ENCODE results near the gene CDX1.

The CDX1 gene

GRCh38 chr5:150196986-150197385, 30.4 kb downstream of the CDX1 start:
- DNase-seq (ENCODE audit: low read depth, low spot score), result no peak

GRCh38 chr5:150197476-150197875, 30.9 kb downstream of the CDX1 start:
- in situ Hi-C loops (cut with HindIII; ENCODE audit: low sequenced_read_pairs), result no loop called here
- DNase-seq (ENCODE audit: low read depth, low spot score), result no peak
- H3K4me3 ChIP-seq (ENCODE audit: low read depth, low read length), result no peak overlapping the region
- TF ChIP-seq CTCF (IDR thresholded peaks at IDR 0.05; ENCODE audit: low read depth, low read length), result no peak

More at GRCh38 chr5:150196986-150197385, 30.4 kb downstream of the CDX1 start:
- in situ Hi-C loops (cut with HindIII; ENCODE audit: low sequenced_read_pairs), result no loop called here
- no peak overlapping the region for H3K4me3 ChIP-seq (ENCODE audit: low read depth, low read length)
- no peak for TF ChIP-seq CTCF (IDR thresholded peaks at IDR 0.05; ENCODE audit: low read depth, low read length)

GRCh38 chr5:150202501-150202900, 35.9 kb downstream of the CDX1 start:
- TF ChIP-seq CTCF (IDR thresholded peaks at IDR 0.05; ENCODE audit: low read depth, low read length), result no peak
- in situ Hi-C loops (cut with HindIII; ENCODE audit: low sequenced_read_pairs), result no loop called here
- no peak for DNase-seq (ENCODE audit: low read depth, low spot score)
- H3K4me3 ChIP-seq (ENCODE audit: low read depth, low read length), result no peak overlapping the region

- in situ Hi-C loops (cut with HindIII; ENCODE audit: low sequenced_read_pairs), result no loop called here
- DNase-seq (ENCODE audit: low read depth, low spot score), result no peak
- no peak for TF ChIP-seq CTCF (IDR thresholded peaks at IDR 0.05; ENCODE audit: low read depth, low read length)
- H3K4me3 ChIP-seq (ENCODE audit: low read depth, low read length), result no peak overlapping the region
Measured at GRCh38 chr5:150203832-150204589, 37.4 kb downstream of the CDX1 start.

GRCh38 chr5:150204590-150204960, 38.0 kb downstream of the CDX1 start:
- H3K4me3 ChIP-seq (ENCODE audit: low read depth, low read length), result no peak overlapping the region
- TF ChIP-seq CTCF (IDR thresholded peaks at IDR 0.05; ENCODE audit: low read depth, low read length), result no peak
- DNase-seq (ENCODE audit: low read depth, low spot score), result no peak
- in situ Hi-C loops (cut with HindIII; ENCODE audit: low sequenced_read_pairs), result no loop called here

- DNase-seq (ENCODE audit: low read depth, low spot score), result no peak
- no peak overlapping the region for H3K4me3 ChIP-seq (ENCODE audit: low read depth, low read length)
- in situ Hi-C loops (cut with HindIII; ENCODE audit: low sequenced_read_pairs), result no loop called here
- no peak for TF ChIP-seq CTCF (IDR thresholded peaks at IDR 0.05; ENCODE audit: low read depth, low read length)
Measured at GRCh38 chr5:150206098-150206778, 39.7 kb downstream of the CDX1 start.
